ENCODE measurements around the gene INPP5D. TPM values are rescaled to one million over a fixed set of nuclear protein-coding genes. Genes with fewer than 3 reads are reported as not detected.
A peak's percentile ranks its signal among the peaks of the same experiment; 100 is the strongest.

Gene INPP5D
- total and polyA plus RNA-seq, 2 of the 8 experiments (the other 6 are each of a cell fraction or from before 2014, with no cell fraction given): 4.5 to 7.1 TPM

- DNase-seq (ENCODE audit: low read depth in 1 of 2, low spot score in 2 of 2) (no peak), FAIRE-seq (no peak)
- no peaks in the 10 kb centered on the region for H3K36me3 ChIP-seq (ENCODE audit: control insufficient read depth in 2 of 4, insufficient read depth in 4 of 4, low read length in 3 of 4)
- no peak overlapping the region for H3K14ac ChIP-seq (ENCODE audit: insufficient read length)
- H3K27ac ChIP-seq (ENCODE audit: low read depth, low read length): no peak overlapping the region
- no peak overlapping the region for H4K91ac ChIP-seq (replicated peaks; ENCODE audit: insufficient read length, low read length)
- H4K8ac ChIP-seq (ENCODE audit: extremely low read depth, insufficient read depth, low read length): peak overlapping the region; percentile 76
- H2BK5ac ChIP-seq (ENCODE audit: low read depth, low read length): no peak overlapping the region
- H4K20me1 ChIP-seq (replicated peaks in 1 of 2; ENCODE audit: control insufficient read depth in 1 of 2, insufficient read depth in 2 of 2, low read length in 2 of 2): peaks cover 0 to 4% of the 10 kb centered on the region in 2 experiments
- H2AFZ ChIP-seq (ENCODE audit: low read length): peak overlapping the region; percentile 49; the same call in 1 of the 2 replicates
- H2AK5ac ChIP-seq (ENCODE audit: low read depth, low read length): no peak overlapping the region
- H3K23ac ChIP-seq (ENCODE audit: insufficient read length): no peak overlapping the region
- H3K9ac ChIP-seq (replicated peaks in 1 of 4; ENCODE audit: extremely low read depth in 1 of 4, low read depth in 3 of 4, low read length in 3 of 4): no peak overlapping the region
- H3K4ac ChIP-seq (replicated peaks; ENCODE audit: insufficient read length, low read depth, low read length): no peak overlapping the region
- H3K23me2 ChIP-seq (ENCODE audit: low read depth, low read length): peaks cover 8% of the 10 kb centered on the region
- H3K4me3 ChIP-seq (ENCODE audit: extremely low read depth in 1 of 4, insufficient read depth in 2 of 4, low read depth in 3 of 4, low read length in 4 of 4): no peak overlapping the region
- H3K79me1 ChIP-seq (ENCODE audit: low read depth, low read length): peaks cover 2% of the 10 kb centered on the region; the same call in 1 of the 2 replicates
- H2BK20ac ChIP-seq (ENCODE audit: low read length): no peak overlapping the region
- POLR2A ChIA-PET (ENCODE audit: partially characterized antibody): interaction anchor here (1.4 to 1.7 kb wide), 2 partner anchors 20 to 145 kb away, joined by 3 to 10 read pairs; no protein-coding TSS in a partner anchor
- no peak overlapping the region for H2BK12ac ChIP-seq (ENCODE audit: low read depth, low read length)
- H4K5ac ChIP-seq (ENCODE audit: insufficient read length, low read depth, low read length): no peak overlapping the region
- H3K18ac ChIP-seq (ENCODE audit: extremely low read depth, low read length): no peak overlapping the region
- no peak overlapping the region for H2BK15ac ChIP-seq (ENCODE audit: low read length)
- 84% methylated on average over 23 of the region's 27 CpGs; no CpG with 5 or more reads in 1 of the 2 experiments for WGBS, 2 experiments (ENCODE audit: extremely low coverage in 1 of 2, insufficient coverage in 1 of 2, insufficient read length in 1 of 2, insufficient replicate concordance in 2 of 2, low coverage in 1 of 2, low lambda C conversion rate in 2 of 2, missing lambda C conversion rate in 1 of 2)
- no peaks in the 10 kb centered on the region for H3K27me3 ChIP-seq (replicated peaks in 1 of 4; ENCODE audit: control insufficient read depth in 3 of 4, extremely low read depth in 1 of 4, insufficient read depth in 3 of 4, low read length in 3 of 4)
- no peak overlapping the region for H3K56ac ChIP-seq (replicated peaks; ENCODE audit: insufficient read length, low read depth, low read length)
- no peaks in the 10 kb centered on the region for H3K79me2 ChIP-seq (ENCODE audit: control insufficient read depth in 1 of 2, insufficient read depth in 2 of 2, low read length in 2 of 2)
- H3K4me1 ChIP-seq (replicated peaks in 1 of 4; ENCODE audit: control insufficient read depth in 3 of 4, insufficient read depth in 4 of 4, low read length in 3 of 4): peaks cover 0 to 6% (median 0%) of the 10 kb centered on the region in 4 experiments; a peak in 1 of 7 replicates
- H3K4me2 ChIP-seq (ENCODE audit: insufficient read depth in 1 of 2, low read depth in 2 of 2, low read length in 2 of 2): no peak overlapping the region
- peaks cover 0 to 8% of the 10 kb centered on the region in 2 experiments; a peak in 2 of 4 replicates for H3K9me3 ChIP-seq (ENCODE audit: insufficient read depth in 2 of 2, low read depth in 1 of 2, low read length in 1 of 2)
- no peak overlapping the region for H2BK120ac ChIP-seq (replicated peaks; ENCODE audit: low read depth, low read length)
- CTCF ChIA-PET (ENCODE audit: partially characterized antibody): interaction anchor here (0.8 to 7.4 kb wide), 18 partner anchors 10 to 219 kb away, joined by 3 to 70 read pairs (median 5); partner anchors contain the start of genes ATG16L1 and INPP5D
- peak; percentile 17 to 41; a peak in 3 of 4 replicates for TF ChIP-seq RAD21 (IDR thresholded peaks at IDR 0.05 in 1 of 2, conservative IDR thresholded peaks at IDR 0.05 in 1 of 2; ENCODE audit: low read depth in 2 of 2, low read length in 2 of 2)
- no peak for TF ChIP-seq SIRT6 (IDR thresholded peaks at IDR 0.05; ENCODE audit: low read length)
- TF ChIP-seq SP2 (IDR thresholded peaks at IDR 0.05; ENCODE audit: low read length): no peak
- no peak for TF ChIP-seq POU5F1 (IDR thresholded peaks at IDR 0.05; ENCODE audit: low read depth, low read length)
- no peak for TF ChIP-seq SIX5 (IDR thresholded peaks at IDR 0.05; ENCODE audit: low read depth, low read length)
- TF ChIP-seq POLR2AphosphoS5 (IDR thresholded peaks at IDR 0.05; ENCODE audit: low read depth, low read length): no peak
- TF ChIP-seq, protein P1, sequence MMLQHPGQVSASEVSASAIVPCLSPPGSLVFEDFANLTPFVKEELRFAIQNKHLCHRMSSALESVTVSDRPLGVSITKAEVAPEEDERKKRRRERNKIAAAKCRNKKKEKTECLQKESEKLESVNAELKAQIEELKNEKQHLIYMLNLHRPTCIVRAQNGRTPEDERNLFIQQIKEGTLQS (IDR thresholded peaks at IDR 0.05; ENCODE audit: insufficient read depth, low read depth, low read length): no peak
- no peak for TF ChIP-seq ATF2 (IDR thresholded peaks at IDR 0.05; ENCODE audit: low read length)
- TF ChIP-seq POLR2A (IDR thresholded peaks at IDR 0.05; ENCODE audit: control extremely low read depth in 1 of 2, low read depth in 2 of 2, low read length in 2 of 2): no peak
Observed at GRCh38 chr2:233031556-233032500, 28.3 kb upstream of the INPP5D start.

All from H1 (cell line).